Activated CD4-positive, alpha-beta T cell treated with anti-CD3 and anti-CD28 coated beads, Interleukin-2, amount 50 U/mL, for 24 hours (primary cell): ENCODE measurements around the gene GPR6.

Source experiments
- DNase-seq, 2 donors: peaks; one replicate each; pipeline ENCODE4 v3.0.0-alpha.2; 2020; ENCODE audit warnings: low read depth in 1 of 2, low spot score in 1 of 2

Gene GPR6

DNA sequence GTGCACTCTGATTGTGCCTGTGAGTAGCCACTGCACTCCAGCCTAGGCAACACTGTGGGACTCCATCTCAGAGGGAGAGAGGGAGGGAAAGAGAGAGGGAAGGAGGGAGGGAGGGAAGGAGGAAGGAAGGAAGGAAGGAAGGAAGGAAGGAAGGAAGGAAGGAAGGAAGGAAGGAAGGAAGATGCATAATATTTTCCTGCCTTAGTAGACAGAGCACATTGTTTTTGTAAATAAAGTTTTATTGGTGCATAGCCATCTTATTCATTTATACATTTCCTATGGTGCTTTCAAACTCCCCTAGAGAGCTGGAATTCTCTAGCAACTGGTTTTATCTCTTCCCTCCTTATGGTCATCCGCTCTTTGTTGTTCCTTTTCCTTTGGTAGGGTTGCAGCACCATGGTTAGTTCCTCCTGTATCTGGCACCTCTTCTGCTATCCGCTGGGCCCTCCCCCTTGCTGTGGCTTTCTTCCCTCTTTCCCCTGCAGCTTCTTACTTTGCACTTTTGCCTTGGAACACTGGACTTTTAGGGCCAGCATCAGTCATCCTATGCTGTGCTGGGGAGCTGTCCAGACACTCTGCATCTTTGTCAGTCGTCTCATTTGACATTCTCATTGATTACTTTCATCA, 20.2 kb downstream of the GPR6 start:
- no peak for DNase-seq

GRCh38 chr6:109999740-110000139, 21.6 kb downstream of the GPR6 start:
- no peak for DNase-seq

DNA sequence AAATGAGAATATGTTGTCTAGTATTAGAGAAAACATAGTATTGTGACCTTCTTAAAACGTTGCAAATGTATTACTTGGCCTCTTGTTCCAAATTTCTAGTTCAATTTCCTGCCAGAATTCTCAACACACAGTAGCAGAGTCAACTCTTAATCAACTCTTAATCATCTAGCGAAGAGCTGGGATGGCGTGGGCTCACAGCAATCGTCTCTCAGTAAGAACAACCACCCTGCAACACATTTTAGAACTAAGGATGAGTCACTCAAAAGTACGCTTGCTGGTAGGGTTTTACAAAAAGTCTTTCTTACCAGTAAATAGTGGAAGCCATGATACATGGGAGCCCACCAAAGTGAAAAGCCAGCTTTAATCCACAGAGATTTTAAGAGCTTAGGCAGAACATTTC, 24.6 kb downstream of the GPR6 start:
- no peak for DNase-seq

GRCh38 chr6:110013386-110013785, 35.3 kb downstream of the GPR6 start:
- DNase-seq = no peak

DNA sequence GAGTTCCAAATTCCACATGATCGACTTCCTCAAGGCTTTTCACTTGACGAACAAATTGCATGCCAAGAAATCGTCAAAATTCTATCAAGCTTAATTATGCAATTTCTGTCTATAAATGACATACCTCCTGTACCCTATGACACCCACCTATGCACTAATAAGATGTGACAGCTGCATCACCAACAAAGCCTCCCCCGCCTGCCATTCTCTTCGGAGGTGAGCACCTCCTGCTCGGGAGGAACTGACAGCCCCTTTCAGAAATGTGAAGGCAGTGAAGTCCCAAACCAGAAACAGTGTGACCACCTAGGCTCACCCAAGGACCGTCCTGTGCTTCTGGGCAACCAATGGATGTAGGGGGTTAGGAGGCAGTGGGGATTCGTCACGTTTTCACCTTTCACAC, 37.1 kb downstream of the GPR6 start:
- DNase-seq = no peak

DNA sequence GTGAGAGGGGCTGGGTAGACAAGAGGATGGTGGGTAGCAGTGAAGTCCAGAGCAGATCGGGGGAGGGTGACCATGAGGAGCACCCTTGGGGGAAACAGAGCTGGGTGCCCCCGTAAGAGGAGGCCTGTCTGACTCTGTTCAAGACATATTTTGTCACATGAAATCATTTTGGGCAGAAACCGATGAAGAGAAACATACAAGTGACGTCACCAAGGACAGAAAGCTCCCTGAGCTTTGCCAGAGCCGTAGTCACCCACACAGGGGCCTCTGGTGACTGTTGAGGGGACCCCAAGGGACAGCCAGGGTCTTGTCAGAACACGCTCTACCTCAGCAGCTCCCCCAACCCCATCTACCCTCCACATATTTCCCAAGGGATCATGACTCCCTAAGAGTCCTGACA, 39.2 kb downstream of the GPR6 start:
- no peak for DNase-seq

DNA sequence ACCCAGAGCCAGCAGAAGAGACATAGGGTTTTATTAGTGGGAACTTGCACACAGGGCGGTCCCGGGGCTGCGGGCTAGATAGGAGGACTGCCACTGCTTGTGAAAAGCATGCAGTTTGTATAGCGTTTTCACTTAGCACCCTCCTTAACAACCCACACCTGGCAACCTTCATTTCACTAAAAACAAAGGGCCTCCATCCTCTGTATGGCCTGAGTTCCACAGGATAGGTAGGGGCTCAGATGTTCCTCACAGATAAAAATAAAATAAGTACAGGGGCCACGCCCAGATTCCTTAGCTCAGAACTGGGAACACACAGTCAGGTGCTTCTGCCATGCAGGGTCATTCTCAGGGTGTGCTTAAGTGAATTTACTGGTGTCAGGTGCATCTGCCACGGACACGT, 39.8 kb downstream of the GPR6 start:
- DNase-seq = no peak

DNA sequence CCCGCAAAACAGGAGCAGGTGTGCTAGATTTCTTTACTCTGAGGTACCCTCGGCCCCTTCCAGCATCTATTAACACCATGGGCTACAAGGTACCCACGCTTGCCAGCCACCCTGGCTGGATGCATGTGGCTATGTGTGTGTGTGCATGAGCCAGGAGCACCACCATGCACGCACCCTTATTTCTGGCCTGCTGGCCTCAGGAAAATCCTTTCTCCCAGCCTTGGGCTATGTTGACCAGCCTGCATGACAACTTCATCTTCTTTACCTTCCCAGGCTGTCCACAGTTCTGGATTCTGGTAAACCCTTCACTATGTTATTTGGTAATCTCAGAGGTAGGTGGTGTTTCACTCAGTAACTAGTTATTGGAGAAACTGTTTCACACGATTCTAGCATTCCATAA, 40.4 kb downstream of the GPR6 start:
- no peak for DNase-seq

DNA sequence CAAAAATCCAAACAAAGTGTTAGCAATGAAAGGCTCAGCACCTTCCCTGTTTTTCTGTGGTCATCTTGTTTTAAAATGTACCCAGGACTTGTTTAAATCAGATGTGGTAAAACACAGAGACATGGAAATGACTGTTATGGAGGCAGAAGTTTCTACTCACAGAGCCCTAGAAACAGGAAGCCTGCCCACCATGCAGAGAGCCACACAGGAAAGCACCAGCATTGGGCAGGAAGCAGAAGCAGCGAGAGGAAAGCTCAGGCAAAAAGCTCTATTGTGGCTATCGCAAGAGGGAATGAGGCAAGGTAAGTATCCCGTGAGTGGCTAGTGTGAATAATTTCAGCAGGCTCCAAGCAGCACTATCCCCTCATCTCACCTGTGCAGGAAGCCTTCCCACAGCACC, 42.8 kb downstream of the GPR6 start:
- DNase-seq = no peak

GRCh38 chr6:110029144-110029543, 51.0 kb downstream of the GPR6 start:
- no peak for DNase-seq
